LNCAP (cell line): ENCODE measurements around the gene TAS1R3.

Experiments used
- TF ChIP-seq, protein P1 (sequence below): fragments of 450-650 bp; IDR thresholded peaks from 2 replicates; pipeline ENCODE4 v1.5.1; 2017; ENCODE audit warnings: mild to moderate bottlenecking

TAS1R3 gene

DNA sequence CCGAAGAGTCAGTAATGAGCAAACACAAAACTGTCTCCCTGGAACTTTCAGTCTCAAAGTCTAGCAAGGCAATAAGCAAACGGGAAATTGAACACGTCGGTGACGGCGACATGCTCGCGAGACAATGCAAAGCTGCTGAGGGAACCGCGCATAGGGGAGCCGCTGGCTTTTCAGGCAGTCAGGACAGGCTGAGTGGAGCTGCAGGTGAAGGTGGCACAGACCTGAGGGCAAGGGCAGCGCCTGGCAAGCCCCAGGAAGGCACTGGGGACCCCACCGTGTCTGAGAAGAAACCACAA is 11.5 kb upstream of the TAS1R3 start:
- TF ChIP-seq, protein P1, sequence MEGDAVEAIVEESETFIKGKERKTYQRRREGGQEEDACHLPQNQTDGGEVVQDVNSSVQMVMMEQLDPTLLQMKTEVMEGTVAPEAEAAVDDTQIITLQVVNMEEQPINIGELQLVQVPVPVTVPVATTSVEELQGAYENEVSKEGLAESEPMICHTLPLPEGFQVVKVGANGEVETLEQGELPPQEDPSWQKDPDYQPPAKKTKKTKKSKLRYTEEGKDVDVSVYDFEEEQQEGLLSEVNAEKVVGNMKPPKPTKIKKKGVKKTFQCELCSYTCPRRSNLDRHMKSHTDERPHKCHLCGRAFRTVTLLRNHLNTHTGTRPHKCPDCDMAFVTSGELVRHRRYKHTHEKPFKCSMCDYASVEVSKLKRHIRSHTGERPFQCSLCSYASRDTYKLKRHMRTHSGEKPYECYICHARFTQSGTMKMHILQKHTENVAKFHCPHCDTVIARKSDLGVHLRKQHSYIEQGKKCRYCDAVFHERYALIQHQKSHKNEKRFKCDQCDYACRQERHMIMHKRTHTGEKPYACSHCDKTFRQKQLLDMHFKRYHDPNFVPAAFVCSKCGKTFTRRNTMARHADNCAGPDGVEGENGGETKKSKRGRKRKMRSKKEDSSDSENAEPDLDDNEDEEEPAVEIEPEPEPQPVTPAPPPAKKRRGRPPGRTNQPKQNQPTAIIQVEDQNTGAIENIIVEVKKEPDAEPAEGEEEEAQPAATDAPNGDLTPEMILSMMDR = no peak

DNA sequence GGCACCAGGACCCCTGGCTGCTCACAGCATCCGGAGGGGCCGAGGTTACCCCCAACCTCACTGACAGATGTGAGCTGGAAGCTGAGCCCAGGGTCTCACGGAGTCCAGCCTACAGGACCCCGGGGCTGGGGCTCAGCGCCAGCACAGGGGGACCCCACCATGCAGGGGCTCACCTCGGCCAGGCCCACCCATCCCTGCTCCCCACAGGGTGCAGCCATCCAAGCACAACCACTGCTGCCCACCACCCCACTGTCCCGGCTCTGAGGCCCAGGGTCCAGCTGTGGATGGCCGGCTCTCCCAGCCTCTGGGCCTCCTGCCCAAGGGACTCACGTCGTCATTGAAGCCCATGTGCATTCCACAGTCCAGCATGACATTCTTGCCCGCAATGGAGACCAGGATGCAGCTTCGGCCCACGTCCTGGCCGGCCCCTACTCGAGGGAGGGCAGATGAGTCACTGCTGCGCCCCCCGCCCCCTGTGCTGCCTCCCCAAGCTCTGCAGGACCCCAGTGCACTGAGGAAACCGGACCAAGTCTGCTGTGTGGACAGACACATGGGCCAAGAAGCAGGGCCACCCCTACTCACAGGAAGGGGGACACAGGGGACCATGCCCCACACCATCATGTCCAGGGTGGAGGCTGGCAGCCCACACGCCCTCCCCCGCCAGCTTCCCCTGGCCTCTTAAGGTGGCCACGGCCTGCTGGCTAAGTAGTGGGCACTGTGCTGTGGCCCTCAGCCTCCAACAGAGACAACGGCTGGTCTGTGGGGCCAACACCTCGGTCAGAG is 10.2 kb upstream of the TAS1R3 start:
- TF ChIP-seq, protein P1 = no peak

DNA sequence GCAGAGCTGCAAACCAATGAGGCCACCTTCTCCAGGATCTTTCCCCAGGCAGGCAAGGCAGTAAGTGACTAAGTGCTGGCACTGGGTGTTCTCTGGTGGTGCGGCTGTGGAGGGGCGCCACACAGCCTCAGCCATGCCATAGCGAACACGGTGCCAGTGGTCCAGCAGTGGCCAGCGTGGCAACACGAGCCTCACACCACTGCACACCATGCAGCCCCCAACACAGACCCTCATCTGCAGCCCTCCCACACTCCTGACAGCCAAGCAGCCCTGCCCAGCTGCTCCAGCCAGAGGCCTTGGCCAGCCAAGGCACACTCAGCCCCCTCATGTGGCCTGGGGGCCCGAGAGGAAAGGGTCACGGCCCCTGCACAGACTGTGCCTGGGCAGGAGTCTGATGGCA is 9.6 kb upstream of the TAS1R3 start:
- TF ChIP-seq, protein P1 = no peak

DNA sequence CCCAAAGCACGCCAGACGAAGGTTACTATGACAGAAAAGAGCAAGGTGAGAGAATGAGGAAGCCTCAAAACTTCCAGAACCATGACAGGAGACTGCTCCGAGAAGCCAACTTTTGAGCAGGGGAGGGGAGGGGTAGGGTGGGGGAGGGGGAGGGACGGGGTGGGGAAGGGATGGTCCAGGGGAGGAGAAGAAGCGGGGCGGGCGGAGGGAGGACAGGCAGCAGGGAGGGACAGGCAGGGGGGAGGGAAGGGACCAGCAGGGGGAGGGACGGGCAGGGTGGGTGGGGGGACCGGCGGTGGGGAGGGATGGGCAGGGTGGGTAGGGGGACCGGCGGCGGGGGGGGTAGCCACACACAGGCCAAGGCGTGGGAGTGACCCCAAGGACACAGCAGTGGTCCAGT is 8.7 kb upstream of the TAS1R3 start:
- TF ChIP-seq, protein P1 = no peak

DNA sequence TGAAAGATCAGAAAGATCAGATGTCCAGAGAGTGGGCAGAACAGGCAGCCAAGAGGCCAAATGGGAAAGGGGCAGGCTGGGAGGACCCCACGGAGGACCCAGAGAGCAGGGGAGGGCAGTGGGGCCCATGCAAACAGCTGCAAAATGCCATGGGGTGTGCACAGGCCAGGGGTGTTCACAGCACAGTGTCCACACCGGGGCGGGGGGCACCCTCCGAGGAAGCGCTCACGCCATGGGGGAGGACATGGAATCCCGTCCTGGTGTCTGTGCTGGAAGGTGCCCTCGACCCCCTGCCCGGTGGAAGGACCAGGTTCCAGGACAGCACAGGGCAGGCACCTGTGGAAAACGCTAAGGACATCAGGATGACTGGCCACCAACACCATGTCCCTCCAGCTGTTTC is 8.1 kb upstream of the TAS1R3 start:
- TF ChIP-seq, protein P1 = no peak

DNA sequence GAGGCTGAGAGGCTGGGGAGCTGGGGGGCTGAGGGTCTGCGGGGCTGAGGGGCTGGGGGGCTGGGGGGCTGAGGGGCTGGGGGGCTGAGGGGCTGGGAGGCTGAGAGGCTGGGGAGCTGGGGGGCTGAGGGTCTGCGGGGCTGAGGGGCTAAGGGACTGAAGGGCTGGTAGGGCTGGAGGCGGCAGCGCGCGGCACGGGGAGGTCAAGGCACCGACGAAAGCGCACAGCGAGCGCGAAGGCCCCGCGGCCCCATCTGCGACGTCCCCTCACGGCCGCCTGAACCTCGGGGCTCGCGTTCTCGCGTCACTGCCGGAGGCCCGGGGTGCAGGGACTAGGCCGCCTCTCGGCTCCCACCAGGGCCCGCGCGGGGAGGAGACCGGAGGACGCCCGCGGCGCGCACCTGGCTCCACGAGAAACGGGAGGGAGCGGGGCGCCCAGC is 7.0 kb upstream of the TAS1R3 start:
- TF ChIP-seq, protein P1 = no peak

DNA sequence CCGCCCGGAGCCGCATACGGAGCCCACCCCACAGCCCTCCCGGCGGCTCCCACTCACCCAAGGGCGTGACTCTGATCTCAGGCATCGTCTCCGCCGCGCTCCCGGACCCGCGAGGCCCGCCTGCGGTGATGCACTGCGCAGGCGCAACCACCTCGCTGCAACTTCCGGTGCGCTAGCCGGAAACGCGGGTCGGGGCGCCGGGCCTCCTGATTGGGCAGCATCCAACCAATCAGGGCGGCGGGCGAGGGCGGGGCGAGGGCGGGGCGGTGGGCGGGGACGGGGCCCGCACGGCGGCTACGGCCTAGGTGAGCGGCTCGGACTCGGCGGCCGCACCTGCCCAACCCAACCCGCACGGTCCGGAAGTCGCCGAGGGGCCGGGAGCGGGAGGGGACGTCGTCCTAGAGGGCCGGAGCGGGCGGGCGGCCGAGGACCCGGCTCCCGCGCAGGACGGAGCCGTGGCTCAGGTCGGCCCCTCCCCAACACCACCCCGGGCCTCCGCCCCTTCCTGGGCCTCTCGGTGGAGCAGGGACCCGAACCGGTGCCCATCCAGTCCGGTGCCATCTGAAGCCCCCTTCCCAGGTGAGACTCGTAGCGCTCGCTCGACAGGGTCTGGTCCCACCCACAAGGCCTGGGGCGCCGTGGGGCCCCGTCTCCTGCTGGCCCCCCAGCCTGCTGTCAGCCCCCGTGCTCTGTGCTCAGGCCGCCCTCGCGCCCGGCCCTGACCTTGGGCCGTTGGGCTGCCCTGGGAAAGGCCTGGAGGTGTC is 6.4 kb upstream of the TAS1R3 start, which contains the start of the genes CPTP and INTS11:
Gene CPTP, plus strand, starts transcription at position 279 of the 764 bp plus-strand sequence. CDS start 2,109 bp downstream, outside the sequence.
Gene INTS11, minus strand, starts transcription at position 137 of the 764 bp plus-strand sequence. Its CDS starts 52 bp downstream, at position 85.
- TF ChIP-seq, protein P1 = no peak
